T-helper 1 cell (primary cell): Measurements from ENCODE around the gene RGS12.

Source experiments
- DNase-seq, 5 donors: peaks; one replicate each; pipeline ENCODE4 v3.0.0-alpha.2; 2012 to 2020

RGS12 gene

GRCh38 chr4:3255611-3256186 is 37.1 kb upstream of the RGS12 start:
- DNase-seq: no peak

- DNase-seq: no peak
Measured at GRCh38 chr4:3256230-3257102, 36.4 kb upstream of the RGS12 start.

GRCh38 chr4:3257103-3257555 is 35.7 kb upstream of the RGS12 start:
- no peak for DNase-seq

GRCh38 chr4:3257556-3258482 is 35.0 kb upstream of the RGS12 start:
- DNase-seq: no peak

GRCh38 chr4:3261411-3262207 is 31.2 kb upstream of the RGS12 start:
- no peak for DNase-seq

GRCh38 chr4:3262208-3263052 is 30.4 kb upstream of the RGS12 start:
- DNase-seq: no peak

GRCh38 chr4:3263053-3263875 is 29.6 kb upstream of the RGS12 start:
- DNase-seq: no peak

GRCh38 chr4:3263876-3264193 is 29.0 kb upstream of the RGS12 start:
- DNase-seq: no peak

- no peak for DNase-seq
Measured at GRCh38 chr4:3266076-3266475, 26.7 kb upstream of the RGS12 start.

GRCh38 chr4:3267576-3268394 is 25.0 kb upstream of the RGS12 start:
- no peak for DNase-seq

- DNase-seq: no peak
Measured at GRCh38 chr4:3268395-3269104, 24.3 kb upstream of the RGS12 start.

- no peak for DNase-seq
Measured at GRCh38 chr4:3269105-3269927, 23.5 kb upstream of the RGS12 start.

- no peak for DNase-seq
Measured at GRCh38 chr4:3269991-3270611, 22.7 kb upstream of the RGS12 start.

- no peak for DNase-seq
Measured at GRCh38 chr4:3271131-3271530, 21.7 kb upstream of the RGS12 start.

- DNase-seq: no peak
Measured at GRCh38 chr4:3276986-3277385, 15.8 kb upstream of the RGS12 start.

GRCh38 chr4:3280466-3280865 is 12.4 kb upstream of the RGS12 start:
- no peak for DNase-seq

- no peak for DNase-seq
Measured at GRCh38 chr4:3283483-3283882, 9.3 kb upstream of the RGS12 start.

GRCh38 chr4:3283916-3284315 is 8.9 kb upstream of the RGS12 start:
- no peak for DNase-seq
